Measurements from ENCODE around the gene SLC39A8.

SLC39A8 gene

DNA sequence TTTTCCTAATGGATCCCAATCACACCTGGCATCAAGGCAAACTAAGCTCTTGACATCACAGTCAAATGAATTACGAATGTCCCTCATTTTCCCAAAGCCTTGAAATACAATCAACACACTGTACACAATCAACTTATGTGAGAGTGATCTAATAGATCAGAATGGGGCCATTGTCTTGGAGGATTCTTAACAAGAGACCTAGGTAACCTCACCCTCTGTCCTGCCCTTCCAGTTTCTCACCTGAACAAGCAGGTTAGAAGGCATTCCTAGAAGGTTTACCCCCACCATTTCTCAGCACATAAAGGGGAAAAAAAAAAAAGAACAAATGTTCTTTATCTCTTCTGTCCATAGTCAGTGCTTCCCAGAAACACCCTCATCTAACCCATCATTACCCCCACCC, 6.3 kb downstream of the SLC39A8 start:
- no peak for DNase-seq

DNA sequence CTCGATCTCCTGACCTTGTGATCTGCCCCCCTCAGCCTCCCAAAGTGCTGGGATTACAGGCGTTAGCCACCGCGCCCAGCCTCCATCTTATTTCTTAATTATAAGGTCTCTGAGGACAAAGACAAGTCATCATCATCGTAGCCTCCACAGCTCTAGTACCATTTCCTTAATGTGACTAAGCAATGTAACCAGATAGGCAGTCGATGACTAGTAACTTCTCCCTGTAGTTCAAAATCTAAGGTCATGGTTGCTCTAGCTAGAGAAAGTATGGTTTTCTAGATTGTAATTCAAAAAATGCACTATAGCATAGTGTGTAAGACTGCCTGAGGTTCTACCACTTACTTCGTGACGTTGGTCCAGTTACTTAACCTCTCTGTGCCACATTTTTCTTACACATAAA, 6.9 kb downstream of the SLC39A8 start:
- DNase-seq = no peak

DNA sequence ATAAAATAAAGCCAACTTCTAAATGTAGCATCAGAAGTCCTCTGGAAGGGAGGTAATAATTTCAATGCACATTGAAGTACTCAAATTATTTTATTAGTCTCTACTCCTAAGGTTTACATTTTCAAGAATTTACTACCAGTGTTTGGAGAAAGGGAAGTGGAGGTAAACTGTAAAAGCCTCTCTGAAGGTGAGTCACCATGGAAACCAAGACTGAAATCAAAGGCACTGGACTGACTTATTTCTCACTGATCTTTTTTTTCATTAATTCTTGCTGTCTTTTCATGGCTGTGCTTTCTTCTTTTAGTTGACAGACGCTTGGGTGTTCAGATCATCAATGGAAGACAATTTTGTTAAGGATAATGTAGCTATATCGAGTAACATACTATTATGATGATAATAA, 9.7 kb downstream of the SLC39A8 start:
- no peak for DNase-seq

DNA sequence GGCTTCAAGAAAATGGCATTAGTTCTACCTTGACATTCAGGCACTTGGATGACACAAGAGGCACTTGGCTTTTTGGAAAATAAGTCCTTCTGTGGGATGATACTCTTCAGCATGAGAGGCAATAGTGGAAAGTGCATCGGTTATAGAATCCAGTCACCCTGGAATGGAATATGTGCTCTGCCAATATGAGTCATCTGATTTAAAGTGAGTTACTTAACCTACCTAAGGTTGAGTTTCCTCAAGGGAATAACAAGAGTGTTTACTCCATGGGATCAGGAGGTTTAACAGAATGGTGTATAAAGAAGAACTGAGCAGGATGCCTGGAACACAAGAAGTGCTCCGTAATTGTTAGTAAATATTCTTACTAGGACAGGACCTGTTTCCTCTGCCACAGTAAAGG, 10.7 kb downstream of the SLC39A8 start:
- DNase-seq = no peak

DNA sequence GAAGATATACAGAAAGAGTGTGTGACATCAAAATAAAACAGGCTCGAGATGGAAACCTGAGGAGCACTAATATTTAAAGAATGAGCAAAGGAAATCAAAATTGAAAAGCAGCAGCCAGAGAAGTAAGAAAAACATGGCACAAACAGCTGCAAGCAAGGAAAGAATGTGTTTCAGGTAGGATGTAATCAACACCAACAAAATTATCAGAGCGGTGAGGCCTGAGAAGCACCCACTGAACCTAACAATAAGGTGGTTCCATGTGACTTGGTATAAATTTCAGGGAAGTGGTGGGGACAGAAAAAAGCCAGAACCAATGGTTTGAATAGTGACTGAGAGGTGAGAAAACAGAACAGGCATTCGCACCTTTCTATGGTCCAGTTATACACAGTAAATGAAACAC, 11.5 kb downstream of the SLC39A8 start:
- no peak for DNase-seq

DNA sequence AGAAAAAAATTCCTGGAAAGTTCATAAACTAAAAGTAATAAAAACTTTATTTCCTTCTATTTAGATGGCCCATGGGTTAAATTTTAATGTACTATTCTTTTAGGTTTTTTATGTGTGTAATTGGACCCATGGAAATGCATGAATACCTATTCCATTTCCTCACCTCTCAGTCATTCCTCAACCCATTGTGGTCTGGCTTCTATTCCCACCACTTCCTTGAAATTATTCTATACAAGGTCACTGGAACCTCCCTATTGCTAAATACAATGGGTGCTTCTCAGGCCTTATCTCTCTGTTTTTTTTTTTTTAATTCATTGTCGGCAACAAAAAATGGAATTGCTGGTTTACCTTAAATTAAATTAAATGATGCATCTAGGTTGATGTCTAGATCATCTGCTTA, 17.2 kb downstream of the SLC39A8 start:
- no peak for DNase-seq

DNA sequence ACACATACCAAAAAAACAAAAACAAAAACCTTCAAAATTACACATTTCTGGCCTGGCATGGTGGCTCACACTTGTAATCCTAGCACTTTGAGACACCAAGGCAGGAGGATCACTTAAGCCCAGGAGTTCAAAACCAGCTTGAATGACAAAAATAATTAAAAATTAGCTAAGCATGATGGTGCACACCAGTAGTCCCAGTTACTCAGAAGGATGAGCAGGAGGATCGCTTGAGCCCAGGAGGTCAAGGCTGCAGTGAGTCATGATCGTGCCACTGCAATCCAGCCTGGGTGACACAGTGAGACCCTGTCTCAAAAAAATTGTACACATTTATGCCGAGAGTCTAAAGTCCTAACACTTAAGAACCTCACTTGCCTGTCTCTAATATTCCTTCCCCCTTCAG, 18.3 kb downstream of the SLC39A8 start:
- no peak for DNase-seq

DNA sequence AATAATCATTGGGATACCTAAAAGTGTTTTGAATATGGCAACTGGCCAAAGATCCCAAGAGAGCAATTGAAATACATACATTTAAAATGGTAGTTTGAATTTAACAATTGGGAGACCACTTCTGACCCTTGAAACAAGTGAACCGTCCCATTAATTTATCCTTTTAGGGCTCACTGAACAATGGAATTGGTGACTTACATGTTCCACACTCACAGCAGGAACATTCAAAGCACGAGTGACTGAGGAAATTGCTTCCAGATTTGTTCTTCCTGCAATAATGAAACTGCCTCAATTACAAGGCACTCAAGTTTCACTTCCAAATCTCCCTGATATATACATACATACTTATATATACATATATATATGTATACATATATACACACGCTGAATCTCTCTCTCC, 20.6 kb downstream of the SLC39A8 start:
- no peak for DNase-seq

DNA sequence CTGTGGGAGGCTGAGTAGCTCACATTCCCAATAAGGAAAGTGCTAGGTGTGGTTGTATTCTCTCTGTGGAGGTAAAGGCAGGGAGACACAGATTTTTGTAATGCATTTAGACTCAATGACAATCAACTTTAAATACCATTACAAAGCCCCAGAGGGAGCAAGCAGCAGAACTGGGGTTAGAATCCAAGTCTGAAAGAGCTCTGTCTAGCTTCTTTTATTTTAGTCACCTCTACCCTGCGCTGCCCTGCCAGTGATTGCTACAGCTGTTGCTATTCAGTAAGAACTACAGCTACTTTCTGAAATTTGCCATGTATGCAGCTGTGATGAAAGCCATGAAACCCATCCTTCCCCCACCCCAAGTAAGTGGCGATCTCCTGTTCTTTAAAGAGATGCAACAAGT, 22.5 kb downstream of the SLC39A8 start:
- no peak for DNase-seq

DNA sequence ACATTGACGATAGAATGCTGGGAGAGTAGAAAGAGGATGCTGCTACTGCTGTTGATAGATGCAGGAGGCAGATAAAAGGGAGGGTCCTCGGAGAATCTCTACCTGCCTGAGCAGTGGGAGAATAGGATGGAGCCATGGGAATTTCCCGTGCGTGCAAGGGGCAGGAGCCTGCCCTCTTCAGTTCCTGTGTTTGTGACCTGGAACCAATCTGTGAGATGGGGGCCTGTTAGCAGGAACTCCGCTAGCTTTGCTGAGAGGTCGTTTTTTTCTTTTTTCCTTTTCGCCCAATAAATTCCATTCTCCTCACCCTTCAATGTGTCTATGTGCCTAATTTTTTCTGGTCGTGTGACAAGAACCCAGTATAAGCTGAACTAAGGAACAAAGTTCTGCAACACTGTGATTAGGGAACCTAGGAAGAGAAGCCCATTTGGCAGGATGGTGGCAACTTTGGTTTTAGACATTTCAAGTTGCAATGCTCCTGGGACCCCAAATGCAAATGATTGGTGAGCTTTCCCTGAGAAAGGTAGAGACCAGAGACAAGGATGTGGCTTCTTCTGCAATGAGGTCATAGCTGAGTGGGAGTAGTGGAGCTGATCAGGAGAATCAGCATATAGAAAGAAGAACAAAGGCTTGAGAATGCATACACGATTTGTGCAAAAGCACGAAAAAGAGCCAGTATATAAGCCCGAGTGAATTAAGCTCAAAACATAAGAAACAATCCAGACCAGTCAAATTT, 23.9 kb downstream of the SLC39A8 start:
- DNase-seq = no peak

DNA sequence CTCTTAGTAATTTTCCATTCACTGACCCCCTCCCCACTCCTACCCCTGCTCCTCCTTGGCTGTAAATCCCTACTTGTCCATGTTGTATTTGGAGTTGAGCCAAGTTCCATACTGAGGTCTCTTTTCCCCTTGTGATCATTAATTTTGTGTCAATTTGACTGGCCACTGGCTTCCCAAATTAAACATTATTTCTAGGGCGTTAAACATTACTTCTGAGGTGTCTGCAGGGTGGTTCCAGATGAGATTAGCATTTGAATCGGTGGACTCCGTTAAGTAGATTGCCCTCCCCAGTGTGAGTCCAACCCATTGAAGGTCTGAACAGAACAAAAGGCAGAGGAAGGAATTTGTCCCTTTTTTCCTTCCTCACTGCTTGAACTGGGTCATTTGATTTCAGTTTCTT, 25.7 kb downstream of the SLC39A8 start:
- no peak for DNase-seq

DNA sequence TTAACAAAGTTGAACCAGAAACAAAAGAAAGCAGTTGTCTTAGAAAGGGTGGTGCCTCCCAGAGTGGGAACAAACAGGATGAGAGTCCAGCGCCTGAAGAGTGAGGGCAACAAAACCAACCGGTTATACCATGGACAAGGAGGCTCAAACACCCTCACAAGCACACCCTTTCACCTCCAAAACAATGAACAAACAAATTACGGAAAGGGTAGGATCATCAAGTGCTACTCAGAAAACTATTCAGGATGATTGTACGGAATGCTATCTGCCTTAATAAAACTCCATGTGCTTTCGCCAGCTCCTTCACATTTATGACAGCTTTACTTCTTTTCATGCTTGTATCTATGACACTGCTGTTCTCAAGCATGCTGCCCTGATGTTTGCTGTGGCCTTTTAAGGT, 26.8 kb downstream of the SLC39A8 start:
- no peak for DNase-seq

DNA sequence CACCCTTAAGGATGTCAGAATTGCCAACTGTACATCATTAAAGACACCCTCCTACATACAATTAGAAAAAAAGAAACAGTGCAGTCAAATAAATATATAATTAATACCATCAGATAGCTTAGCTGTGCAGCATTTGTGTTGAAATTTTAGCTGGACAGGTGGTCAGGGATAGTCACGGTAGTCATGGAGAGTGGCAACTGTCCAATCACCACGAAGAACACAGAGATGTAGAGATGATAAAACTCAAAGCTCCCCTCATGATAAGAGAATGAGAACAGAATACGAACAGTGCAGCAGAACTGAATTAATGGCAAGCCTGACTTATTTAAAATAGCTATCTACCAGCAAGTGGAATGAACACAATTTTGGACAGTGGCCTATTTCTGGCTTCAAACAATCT, 27.2 kb downstream of the SLC39A8 start:
- no peak for DNase-seq

DNA sequence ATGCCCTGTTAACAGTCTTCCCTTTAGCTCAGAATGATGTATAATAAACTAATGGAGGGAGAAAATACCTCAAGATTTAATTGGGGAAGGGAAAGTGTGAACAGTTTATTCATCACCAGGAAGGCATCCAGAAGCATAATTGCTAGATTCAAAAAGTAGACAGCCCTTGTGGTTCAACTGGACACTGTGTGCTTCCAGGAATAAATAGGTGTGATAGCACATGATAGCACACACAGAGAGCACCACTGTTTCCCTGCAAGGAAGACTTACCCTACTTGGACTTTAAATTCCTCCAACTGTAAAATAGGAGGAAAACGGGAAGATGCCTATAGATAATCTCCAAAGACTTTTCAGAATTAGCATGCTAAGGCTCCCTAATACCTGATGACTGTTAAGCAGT, 27.8 kb downstream of the SLC39A8 start:
- DNase-seq = no peak

DNA sequence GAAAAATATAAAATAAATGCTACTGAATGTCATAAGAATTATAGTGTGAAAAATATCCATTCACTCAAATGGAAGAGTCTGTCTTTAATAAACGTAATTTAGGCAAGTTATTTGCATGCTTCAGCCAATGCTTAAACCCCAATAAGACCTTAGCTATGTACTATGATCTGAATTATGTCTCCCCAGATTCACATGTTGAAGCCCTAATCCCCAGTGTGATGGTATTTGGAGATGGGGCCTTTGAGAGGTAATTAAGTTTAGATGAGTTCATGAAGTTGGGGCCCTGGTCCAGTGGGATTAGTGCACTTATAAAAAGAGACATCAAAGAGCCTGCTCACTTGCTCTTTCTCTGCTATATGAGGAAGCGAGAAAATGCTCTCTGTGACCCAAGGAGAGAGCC, 28.7 kb downstream of the SLC39A8 start:
- no peak for DNase-seq

DNA sequence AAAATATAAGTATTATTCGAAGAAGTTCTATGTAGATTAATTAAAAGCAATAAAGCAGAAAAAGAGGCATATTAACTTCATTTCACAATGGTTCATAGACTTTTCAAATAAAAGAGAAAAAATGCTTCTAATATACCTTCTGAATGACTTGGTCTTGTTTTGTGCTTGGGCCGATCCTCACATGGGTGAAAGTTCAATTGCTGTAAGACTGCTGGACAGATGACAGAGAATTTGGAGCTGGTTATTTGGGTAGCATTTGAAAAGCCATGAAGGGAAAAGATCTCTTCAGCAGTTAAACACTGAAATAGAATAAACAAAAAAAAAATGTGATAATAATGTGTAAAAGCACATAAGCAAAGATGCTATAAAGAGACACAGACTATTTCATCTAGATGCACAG, 29.8 kb downstream of the SLC39A8 start:
- no peak for DNase-seq

DNA sequence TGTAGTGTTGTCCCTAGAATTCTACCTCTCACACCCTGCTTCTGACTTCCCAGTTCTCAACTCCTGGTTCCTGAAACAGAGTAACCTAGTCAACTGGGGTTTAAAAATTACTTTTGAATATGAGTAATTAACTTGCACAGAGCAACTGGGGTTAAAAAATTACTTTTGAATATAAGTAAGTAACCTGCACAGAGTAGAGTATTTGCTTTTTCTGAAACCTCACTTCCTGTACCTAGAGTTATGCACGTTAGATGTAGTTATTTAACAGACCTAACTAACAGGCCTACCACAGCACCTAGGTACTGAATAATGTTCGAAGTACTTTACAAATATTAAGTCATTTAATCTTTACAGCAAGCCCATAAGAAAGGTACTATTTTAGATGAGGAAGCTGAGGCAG, 32.9 kb downstream of the SLC39A8 start:
- DNase-seq = no peak

DNA sequence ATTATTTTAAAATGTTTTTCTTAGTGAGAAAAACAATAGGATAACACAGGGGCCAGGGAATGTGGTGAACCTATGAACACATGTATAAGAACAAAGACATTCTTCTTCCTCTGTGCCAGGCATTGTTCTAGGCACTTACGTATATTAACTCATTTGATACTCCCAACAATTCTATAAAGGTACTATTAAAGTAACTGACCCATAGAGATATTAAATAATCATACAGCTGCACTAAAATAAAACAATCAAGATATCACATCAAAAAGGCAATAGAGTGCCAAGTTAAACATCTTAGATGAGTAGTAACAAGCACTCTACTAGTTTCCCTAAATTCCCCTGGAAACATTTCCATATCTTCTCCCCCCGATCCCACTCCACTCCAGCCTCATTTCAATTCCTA, 33.4 kb downstream of the SLC39A8 start:
- no peak for DNase-seq

DNA sequence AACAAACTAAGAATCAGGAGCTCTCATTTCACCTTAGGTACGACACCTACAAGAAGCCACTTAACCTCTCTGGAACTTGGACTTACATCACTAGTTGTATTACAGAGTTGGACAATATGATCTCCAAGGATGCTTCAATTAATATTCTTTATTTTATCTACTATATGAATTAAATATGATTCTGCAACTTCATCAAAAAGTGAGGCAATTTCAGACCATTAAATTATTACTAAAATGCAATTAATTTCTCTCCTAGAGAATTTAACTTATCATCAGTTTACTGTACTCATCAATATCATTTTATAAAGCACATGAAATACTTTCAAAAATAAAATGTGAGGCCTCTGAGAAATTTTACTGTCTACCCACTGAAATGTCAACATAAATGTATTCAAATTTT, 33.9 kb downstream of the SLC39A8 start:
- no peak for DNase-seq

DNA sequence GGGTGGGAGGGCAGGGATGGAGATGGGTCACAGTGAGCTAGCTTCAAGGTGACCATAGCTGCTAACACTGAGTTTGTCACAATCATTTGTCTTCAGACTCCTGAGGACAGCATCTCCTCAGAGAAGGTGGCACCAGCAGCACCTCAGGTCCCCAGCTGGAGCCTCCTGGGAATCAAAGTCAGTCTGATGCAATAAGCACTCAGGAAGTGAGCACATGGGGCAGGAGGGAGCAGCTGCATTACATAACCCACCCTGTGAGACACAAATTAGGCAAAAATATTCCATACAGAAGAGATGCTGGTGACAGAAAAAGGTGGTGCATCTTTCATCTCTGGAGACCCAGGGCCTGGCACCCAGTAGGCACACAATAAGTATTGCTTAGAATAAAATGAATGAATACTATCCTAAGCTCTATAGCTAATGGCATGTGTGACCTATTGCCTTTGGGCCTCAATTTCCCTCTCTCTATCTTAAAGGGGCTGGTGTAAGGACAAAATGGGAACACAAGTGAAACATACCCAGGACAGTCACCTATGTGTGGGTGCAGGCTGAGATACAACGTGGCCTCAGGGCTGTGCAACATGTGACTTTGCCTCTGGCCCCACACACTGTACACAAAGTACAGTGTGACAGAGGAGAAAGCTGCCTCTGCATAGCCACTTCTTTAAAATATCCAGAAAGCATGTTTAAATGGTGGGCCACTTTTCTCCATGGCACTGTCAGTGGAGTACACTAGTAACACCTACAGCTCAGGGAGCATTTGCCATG, 37.1 kb downstream of the SLC39A8 start:
- DNase-seq = no peak

DNA sequence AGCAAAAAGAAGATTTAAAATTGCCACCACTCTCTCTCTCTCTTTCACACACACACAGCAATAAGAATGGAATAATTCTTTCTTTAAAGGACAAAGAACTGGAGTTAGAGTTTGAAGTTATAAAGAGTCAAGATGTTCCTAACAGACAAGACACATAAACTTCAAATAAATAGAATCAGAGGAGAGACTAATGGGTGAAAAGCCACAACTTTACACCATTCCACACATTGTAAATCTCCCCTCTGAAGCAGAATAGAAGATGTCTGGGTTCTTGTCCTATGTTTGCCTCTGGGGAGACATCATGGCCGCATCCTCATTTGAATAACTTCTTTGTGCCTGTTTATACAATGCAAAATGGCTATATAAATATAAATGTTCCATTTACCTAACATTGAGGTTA, 39.6 kb downstream of the SLC39A8 start:
- no peak for DNase-seq

DNA sequence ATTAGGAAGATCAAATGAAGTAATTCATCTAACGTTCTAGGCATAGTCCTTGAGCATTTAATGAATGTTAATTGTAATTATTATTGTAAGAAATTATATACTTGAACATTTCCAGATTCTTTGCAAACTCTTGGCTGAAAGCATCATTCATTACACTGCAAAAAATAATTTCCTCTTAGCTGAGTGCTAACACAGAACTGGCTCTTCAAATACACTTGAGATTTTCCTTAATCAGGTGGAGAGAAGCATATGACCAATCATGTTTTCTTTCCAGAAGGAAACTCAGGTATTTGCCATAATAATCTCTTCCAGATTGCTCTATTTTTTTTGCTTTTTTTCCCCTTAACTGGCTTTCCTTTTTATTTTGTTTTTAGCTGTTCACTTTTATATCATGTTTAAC, 42.5 kb downstream of the SLC39A8 start:
- no peak for DNase-seq

DNA sequence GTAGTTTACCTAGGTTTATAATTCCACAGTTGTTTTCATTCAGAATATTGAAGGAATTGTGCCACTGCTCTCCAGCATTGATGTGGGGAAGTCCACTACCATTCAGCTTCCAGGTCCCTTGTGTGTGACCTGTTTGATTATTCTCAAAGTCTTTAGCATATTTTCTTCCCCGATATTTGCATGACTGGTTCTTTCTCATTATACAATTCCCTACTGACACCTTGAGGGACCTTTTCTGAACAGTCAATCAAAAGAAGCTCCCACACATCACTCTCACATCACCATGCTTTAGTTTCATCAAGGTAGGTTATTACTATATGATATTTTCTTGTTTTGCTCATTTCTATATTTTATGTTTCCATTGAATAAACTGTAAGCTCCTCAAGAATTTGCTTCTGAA, 44.1 kb downstream of the SLC39A8 start:
- no peak for DNase-seq

DNA sequence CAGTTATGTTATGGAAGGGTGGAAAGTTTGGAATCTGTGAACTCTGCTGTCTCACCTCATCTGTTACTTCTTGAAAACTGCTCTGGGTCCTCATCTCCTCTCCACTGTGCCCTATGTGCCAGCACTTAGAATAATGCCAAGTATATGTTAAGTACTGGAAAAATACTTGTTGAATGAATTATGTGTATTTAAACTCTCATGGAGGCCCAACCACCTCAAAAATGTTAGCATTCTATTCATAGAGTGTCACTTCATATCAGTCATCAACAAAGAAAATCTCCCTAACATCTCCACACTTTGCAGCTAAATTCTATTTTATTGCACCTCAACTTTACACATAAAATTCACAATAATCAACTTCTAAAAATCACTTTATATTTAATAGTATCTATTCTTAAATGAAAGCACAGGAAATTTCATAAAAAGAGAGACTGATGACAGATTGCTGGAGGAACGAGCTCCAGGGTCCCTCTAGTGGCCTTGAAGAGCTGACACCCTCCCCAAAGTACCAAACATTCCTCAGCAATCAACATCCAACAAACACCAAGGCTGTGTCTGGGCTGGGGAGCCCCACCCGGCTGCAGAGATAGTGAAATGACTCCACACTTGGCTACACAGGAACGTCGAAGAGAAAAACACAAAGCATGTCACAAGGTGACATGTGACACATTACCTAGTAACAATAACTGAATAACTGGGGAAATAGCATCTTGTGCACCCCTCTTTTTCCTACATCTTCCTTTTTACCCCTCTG, 45.8 kb downstream of the SLC39A8 start:
- DNase-seq = peak in 1 of 2 experiments; percentile 34

All from NCI-H446 (cell line).